Measurements from ENCODE around the gene CNMD. TPM values are rescaled to one million over a fixed set of nuclear protein-coding genes. Genes with fewer than 3 reads are reported as not detected.

The CNMD gene
- total and polyA plus RNA-seq, 2 of the 8 experiments (the other 6 are each of a cell fraction or from before 2014, with no cell fraction given), result 87.4 to 113 TPM

GRCh38 chr13:52707375-52707774 is 32.2 kb downstream of the CNMD start:
- POLR2A ChIA-PET (ENCODE audit: partially characterized antibody), result no interaction called here

More at GRCh38 chr13:52707375-52707774, 32.2 kb downstream of the CNMD start:
- Histone ChIP-seq H3K14ac (ENCODE audit: insufficient read length) (no peak overlapping the region), H3K36me3 (ENCODE audit: control insufficient read depth in 2 of 4, insufficient read depth in 4 of 4, low read length in 3 of 4) (peaks cover 0 to 41% (median 7%) of the 10 kb centered on the region in 4 experiments; a peak in 6 of 8 replicates), H3K18ac (ENCODE audit: extremely low read depth, low read length) (no peak overlapping the region), H3K4me3 (ENCODE audit: extremely low read depth in 1 of 4, insufficient read depth in 2 of 4, low read depth in 3 of 4, low read length in 4 of 4) (no peak overlapping the region), H2BK20ac (ENCODE audit: low read length) (no peak overlapping the region), H3K56ac (replicated peaks; ENCODE audit: insufficient read length, low read depth, low read length) (no peak overlapping the region), H3K4me2 (ENCODE audit: insufficient read depth in 1 of 2, low read depth in 2 of 2, low read length in 2 of 2) (no peak overlapping the region), H3K4ac (replicated peaks; ENCODE audit: insufficient read length, low read depth, low read length) (no peak overlapping the region), H4K20me1 (replicated peaks in 1 of 2; ENCODE audit: control insufficient read depth in 1 of 2, insufficient read depth in 2 of 2, low read length in 2 of 2) (no peaks in the 10 kb centered on the region), H3K79me1 (ENCODE audit: low read depth, low read length) (no peaks in the 10 kb centered on the region), H3K27me3 (replicated peaks in 1 of 4; ENCODE audit: control insufficient read depth in 3 of 4, extremely low read depth in 1 of 4, insufficient read depth in 3 of 4, low read length in 3 of 4) (no peaks in the 10 kb centered on the region), H4K8ac (ENCODE audit: extremely low read depth, insufficient read depth, low read length) (no peak overlapping the region), H3K79me2 (ENCODE audit: control insufficient read depth in 1 of 2, insufficient read depth in 2 of 2, low read length in 2 of 2) (no peaks in the 10 kb centered on the region), H2BK120ac (replicated peaks; ENCODE audit: low read depth, low read length) (no peak overlapping the region), H3K9ac (replicated peaks in 1 of 4; ENCODE audit: extremely low read depth in 1 of 4, low read depth in 3 of 4, low read length in 3 of 4) (no peak overlapping the region), H4K91ac (replicated peaks; ENCODE audit: insufficient read length, low read length) (no peak overlapping the region), H2AFZ (ENCODE audit: low read length) (no peak overlapping the region), H3K4me1 (replicated peaks in 1 of 4; ENCODE audit: control insufficient read depth in 3 of 4, insufficient read depth in 4 of 4, low read length in 3 of 4) (peaks cover 2 to 5% (median 3%) of the 10 kb centered on the region in 4 experiments; a peak in 5 of 7 replicates), H2BK5ac (ENCODE audit: low read depth, low read length) (no peak overlapping the region), H2BK12ac (ENCODE audit: low read depth, low read length) (no peak overlapping the region), H3K23ac (ENCODE audit: insufficient read length) (no peak overlapping the region), H4K5ac (ENCODE audit: insufficient read length, low read depth, low read length) (no peak overlapping the region), H2AK5ac (ENCODE audit: low read depth, low read length) (no peak overlapping the region), H3K9me3 (ENCODE audit: insufficient read depth in 2 of 2, low read depth in 1 of 2, low read length in 1 of 2) (no peaks in the 10 kb centered on the region), H3K23me2 (ENCODE audit: low read depth, low read length) (no peaks in the 10 kb centered on the region), H3K27ac (ENCODE audit: low read depth, low read length) (no peak overlapping the region), H2BK15ac (ENCODE audit: low read length) (no peak overlapping the region)
- DNase-seq (ENCODE audit: low read depth in 1 of 2, low spot score in 2 of 2), result no peak
- WGBS, 2 experiments (ENCODE audit: extremely low coverage in 1 of 2, insufficient coverage in 1 of 2, insufficient read length in 1 of 2, insufficient replicate concordance in 2 of 2, low coverage in 1 of 2, low lambda C conversion rate in 2 of 2, missing lambda C conversion rate in 1 of 2), result 80% methylated on average over 1 of the region's 1 CpG; no CpG with 5 or more reads in 1 of the 2 experiments
- CTCF ChIA-PET (ENCODE audit: partially characterized antibody), result interaction anchor here (0.8 to 1.6 kb wide), 4 partner anchors 13 to 101 kb away, joined by 3 to 9 read pairs (median 4); no protein-coding TSS in a partner anchor
- FAIRE-seq, result no peak
- TF ChIP-seq FOSL1 (IDR thresholded peaks at IDR 0.05; ENCODE audit: insufficient read depth, low read depth, low read length) (no peak), TBP (IDR thresholded peaks at IDR 0.05; ENCODE audit: low read depth, low read length) (no peak), CREB1 (IDR thresholded peaks at IDR 0.05) (no peak), RAD21 (IDR thresholded peaks at IDR 0.05 in 1 of 2, conservative IDR thresholded peaks at IDR 0.05 in 1 of 2; ENCODE audit: low read depth in 2 of 2, low read length in 2 of 2) (no peak), TAF7 (optimal IDR thresholded peaks at IDR 0.05; ENCODE audit: borderline replicate concordance, low read depth, low read length) (no peak), PHF8 (conservative IDR thresholded peaks at IDR 0.05; ENCODE audit: low read depth, low read length) (no peak), CTCF (IDR thresholded peaks at IDR 0.05; ENCODE audit: control extremely low read depth in 1 of 3, insufficient read depth in 1 of 3, low read depth in 1 of 3, low read length in 3 of 3) (peak in 1 of 3 experiments; percentile 24; a peak in 1 of 4 replicates), MAX (IDR thresholded peaks at IDR 0.05) (no peak)

Data from H1 (cell line).